T-helper 17 cell (primary cell): ENCODE data around the gene C1QTNF9. TPM values are rescaled to one million over a fixed set of nuclear protein-coding genes. Genes with fewer than 3 reads are reported as not detected.

ENCODE experiments used
- ATAC-seq: fragments of 150-1000 bp; cut with Tn5 transposase; 2 replicates; pipeline ENCODE4 v1.10.0; 2021; ENCODE audit warnings: mild to moderate bottlenecking, moderate library complexity
- DNase-seq, 3 donors: peaks; one replicate each; pipeline versions ENCODE4 v3.0.0 to v3.0.0-alpha.2; 2020 to 2021
- H3K9me3 ChIP-seq: one replicate; pipeline ENCODE4 v1.7.0; 2013; ENCODE audit warnings: low read length, mild to moderate bottlenecking; ENCODE audit not compliant: control insufficient read depth, poor library complexity, severe bottlenecking
- H3K27ac Mint-ChIP-seq: one replicate; pipeline ENCODE4 v1.8.0; 2022; ENCODE audit warnings: mild to moderate bottlenecking, moderate library complexity, mixed read lengths
- H3K27me3 Mint-ChIP-seq: one replicate; pipeline ENCODE4 v1.8.0; 2022; ENCODE audit warnings: mixed read lengths
- H3K36me3 Mint-ChIP-seq: one replicate; pipeline ENCODE4 v1.8.0; 2022; ENCODE audit warnings: low read depth, mixed read lengths
- H3K4me1 Mint-ChIP-seq: one replicate; pipeline ENCODE4 v1.8.0; 2022; ENCODE audit warnings: mild to moderate bottlenecking, mixed read lengths
- H3K4me3 Mint-ChIP-seq: one replicate; pipeline ENCODE4 v1.8.0; 2022; ENCODE audit warnings: mild to moderate bottlenecking, moderate library complexity, mixed read lengths
- total RNA-seq, 4 donors: library from RNA in 2 of 4; stranded (reverse) in 2 of 4; gene quantifications; one replicate each; pipeline ENCODE4 v1.2.3 and lab custom pipeline; 2022 to 2026

C1QTNF9 gene
- total RNA-seq, 2 donors from 2014 or later = not detected

DNA sequence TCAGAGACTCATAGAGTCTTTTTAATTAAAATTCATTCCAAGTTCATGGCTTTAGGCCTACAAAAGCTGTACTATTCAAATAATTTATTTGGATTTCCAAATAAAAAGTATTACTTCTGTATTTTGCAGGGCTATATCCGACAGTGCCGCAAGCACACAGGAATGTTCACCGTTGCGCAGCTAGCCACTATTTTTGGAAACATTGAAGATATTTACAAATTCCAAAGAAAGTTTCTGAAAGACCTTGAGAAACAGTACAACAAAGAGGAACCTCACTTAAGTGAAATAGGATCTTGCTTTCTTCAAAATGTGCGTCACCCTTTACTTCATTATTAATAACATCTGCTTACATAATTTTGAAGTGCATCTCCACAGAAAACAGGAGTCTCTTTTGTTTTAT, 20.5 kb upstream of the C1QTNF9 start:
- Mint-ChIP-seq H3K27ac (no peak overlapping the region), H3K36me3 (peaks cover 10% of the 10 kb centered on the region), H3K4me3 (no peak overlapping the region), H3K4me1 (peaks cover 2% of the 10 kb centered on the region), H3K27me3 (no peaks in the 10 kb centered on the region)
- no peaks in the 10 kb centered on the region for H3K9me3 ChIP-seq
- ATAC-seq = no peak
- DNase-seq = no peak

DNA sequence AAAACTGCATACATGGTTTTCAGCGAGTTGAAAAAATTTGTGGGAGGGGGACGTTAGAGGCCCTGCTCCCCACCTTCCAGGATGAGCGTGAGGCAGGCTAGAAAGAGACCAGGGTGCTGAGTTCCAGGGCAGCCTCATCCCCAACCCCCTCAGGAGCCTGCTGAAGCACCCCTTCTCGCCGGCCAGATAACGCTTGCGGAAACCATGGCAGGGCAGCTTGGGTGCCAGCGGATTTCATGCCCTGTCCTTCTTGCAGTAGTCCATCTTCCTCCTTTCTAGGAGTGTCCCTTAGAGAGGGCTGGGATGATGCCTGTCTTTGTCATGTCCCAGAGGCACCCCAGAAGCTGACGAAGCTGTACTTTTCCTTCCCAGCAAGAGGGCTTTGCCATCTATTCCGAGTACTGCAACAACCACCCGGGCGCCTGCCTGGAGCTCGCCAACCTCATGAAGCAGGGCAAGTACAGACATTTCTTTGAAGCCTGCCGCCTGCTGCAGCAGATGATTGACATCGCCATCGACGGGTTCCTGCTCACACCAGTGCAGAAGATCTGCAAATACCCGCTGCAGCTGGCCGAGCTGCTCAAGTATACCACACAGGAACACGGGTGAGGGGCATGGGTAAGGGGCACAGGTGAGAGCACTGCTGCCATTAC, 19.0 kb upstream of the C1QTNF9 start:
- Mint-ChIP-seq H3K4me1 (peaks cover 4% of the 10 kb centered on the region), H3K4me3 (no peak overlapping the region), H3K36me3 (peaks cover 8% of the 10 kb centered on the region), H3K27me3 (no peaks in the 10 kb centered on the region), H3K27ac (no peak overlapping the region)
- H3K9me3 ChIP-seq = no peaks in the 10 kb centered on the region
- ATAC-seq (no peak), DNase-seq (no peak)

DNA sequence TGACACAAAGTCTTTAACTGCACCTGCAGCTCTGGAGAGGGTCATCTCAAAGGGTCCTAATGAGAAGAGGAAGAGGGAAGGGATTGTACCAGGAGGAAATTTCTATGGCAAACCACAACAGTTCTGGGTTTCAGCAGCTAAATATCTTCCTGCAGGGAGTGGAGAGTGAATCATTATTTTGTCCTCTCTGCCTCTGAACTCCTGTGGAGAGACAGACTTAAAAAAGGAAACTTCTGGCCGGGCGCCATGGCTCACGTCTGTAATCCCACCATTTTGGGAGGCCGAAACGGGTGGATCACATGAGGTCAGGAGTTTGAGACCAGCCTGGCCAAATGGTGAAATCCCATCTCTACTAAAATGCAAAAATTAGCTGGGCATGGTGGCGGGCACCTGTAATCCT, 16.9 kb upstream of the C1QTNF9 start:
- peaks cover 6% of the 10 kb centered on the region for H3K4me1 Mint-ChIP-seq
- peaks cover 12% of the 10 kb centered on the region for H3K36me3 Mint-ChIP-seq
- no peak overlapping the region for H3K4me3 Mint-ChIP-seq
- H3K27me3 Mint-ChIP-seq = no peaks in the 10 kb centered on the region
- no peak for ATAC-seq
- no peaks in the 10 kb centered on the region for H3K9me3 ChIP-seq
- H3K27ac Mint-ChIP-seq = peak overlapping the region; percentile 90
- DNase-seq = no peak

DNA sequence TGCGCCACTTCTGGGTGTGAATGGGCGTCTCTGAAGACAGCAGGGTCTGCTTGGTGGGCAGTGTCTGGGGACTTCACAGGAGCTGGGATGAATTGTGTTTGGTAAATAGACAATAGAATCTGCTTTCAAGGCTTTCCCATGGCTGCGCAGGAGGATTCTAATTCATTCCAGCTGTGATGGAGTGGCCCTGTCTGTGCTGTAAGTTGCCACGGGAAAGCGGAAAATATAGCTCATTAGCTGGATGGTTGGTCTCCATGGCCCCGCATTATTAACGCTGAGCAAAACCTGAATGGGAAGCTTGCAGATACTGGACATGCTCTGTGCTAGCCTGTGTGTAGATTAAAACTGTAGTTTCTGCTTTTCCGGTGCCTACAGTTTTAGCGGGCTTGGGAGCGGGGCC, 15.6 kb upstream of the C1QTNF9 start:
- Mint-ChIP-seq H3K4me3 (no peak overlapping the region), H3K4me1 (peaks cover 6% of the 10 kb centered on the region), H3K27ac (peak overlapping the region; percentile 9), H3K36me3 (peaks cover 16% of the 10 kb centered on the region), H3K27me3 (no peaks in the 10 kb centered on the region)
- no peak for DNase-seq
- ATAC-seq = no peak
- no peaks in the 10 kb centered on the region for H3K9me3 ChIP-seq

DNA sequence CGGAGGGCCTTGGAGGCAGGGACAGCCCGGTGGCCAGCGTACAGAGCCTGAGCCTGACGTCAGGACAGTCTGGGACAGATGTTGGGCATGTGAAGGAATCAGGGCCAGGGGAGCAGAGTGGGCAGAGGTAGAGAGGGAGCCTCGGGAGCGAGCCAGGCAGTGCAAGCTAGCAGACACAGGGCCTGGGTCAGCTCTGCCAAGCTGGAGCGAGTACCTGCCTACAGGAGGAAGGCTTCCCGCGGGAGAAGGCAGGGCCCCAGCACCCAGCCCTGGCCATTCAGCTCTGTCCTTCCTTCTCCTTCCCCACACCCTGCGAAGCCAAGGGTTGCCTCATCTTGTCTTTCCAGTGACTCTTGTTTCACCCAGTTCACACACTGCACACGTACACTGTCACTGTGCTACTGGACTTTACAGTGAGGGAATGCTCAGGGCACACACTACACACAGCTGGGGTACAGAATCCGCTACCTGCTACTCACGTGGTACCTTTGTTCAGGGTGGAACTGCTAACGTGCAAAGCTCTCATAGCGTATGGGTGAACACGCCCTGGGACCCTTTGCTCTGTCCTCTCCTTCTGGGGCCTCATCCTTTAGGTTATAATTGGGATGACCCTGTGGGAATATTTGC, 9.8 kb upstream of the C1QTNF9 start:
- H3K9me3 ChIP-seq = no peaks in the 10 kb centered on the region
- H3K27me3 Mint-ChIP-seq = no peaks in the 10 kb centered on the region
- H3K4me1 Mint-ChIP-seq = peaks cover 4% of the 10 kb centered on the region
- H3K27ac Mint-ChIP-seq = peak overlapping the region; percentile 57
- no peak overlapping the region for H3K4me3 Mint-ChIP-seq
- H3K36me3 Mint-ChIP-seq = peaks cover 10% of the 10 kb centered on the region
- DNase-seq (no peak), ATAC-seq (no peak)

DNA sequence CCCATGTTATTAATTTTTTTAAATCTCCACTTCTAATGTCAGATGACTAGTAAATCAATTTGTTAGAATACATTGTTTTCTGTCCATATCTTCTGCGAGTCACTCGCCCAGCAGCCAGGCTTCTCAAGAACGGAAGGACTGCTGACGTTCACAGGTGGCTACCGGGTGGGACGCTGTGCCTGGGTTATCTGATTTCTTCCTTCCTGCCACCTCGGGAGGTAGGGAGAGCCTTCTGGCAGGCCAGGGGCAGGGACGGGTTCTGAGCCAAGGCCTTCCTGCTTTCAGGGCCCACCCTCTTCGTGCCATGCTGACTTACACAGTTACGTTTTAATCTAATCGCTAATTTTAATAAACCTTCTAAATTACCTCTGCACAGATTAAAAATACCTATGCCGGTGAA, 7.9 kb upstream of the C1QTNF9 start:
- H3K27ac Mint-ChIP-seq = peak overlapping the region; percentile 57

DNA sequence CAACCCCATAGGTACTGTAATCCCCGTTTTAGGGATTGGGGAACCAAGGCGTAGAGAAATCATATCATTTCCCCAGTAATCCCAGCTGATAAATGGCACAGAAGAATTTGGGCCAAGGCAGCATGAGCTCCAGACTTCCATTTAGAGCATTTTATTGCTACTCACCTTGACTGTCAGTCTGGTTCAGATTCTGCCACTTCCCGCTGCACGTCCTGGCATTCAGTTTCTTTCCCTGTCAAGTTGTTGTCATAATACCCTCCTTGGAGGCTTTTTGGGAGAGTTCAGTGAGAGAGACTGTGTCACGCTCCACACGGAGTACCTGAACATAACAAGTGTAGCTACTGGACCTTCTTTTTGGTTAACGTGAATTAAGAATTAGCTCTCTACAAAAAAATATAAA, 7.5 kb upstream of the C1QTNF9 start:
- DNase-seq (no peak), ATAC-seq (no peak)
- H3K4me3 Mint-ChIP-seq = no peak overlapping the region
- H3K36me3 Mint-ChIP-seq = peaks cover 10% of the 10 kb centered on the region
- H3K27ac Mint-ChIP-seq = no peak overlapping the region
- H3K27me3 Mint-ChIP-seq = no peaks in the 10 kb centered on the region
- H3K9me3 ChIP-seq = no peaks in the 10 kb centered on the region
- peaks cover 2% of the 10 kb centered on the region for H3K4me1 Mint-ChIP-seq

More for the DNA sequence above, 7.9 kb upstream of the C1QTNF9 start:
- H3K4me1 Mint-ChIP-seq = peaks cover 4% of the 10 kb centered on the region
- DNase-seq (no peak), ATAC-seq (no peak)
- no peaks in the 10 kb centered on the region for H3K9me3 ChIP-seq
- H3K27me3 Mint-ChIP-seq = no peaks in the 10 kb centered on the region
- peaks cover 10% of the 10 kb centered on the region for H3K36me3 Mint-ChIP-seq
- no peak overlapping the region for H3K4me3 Mint-ChIP-seq

DNA sequence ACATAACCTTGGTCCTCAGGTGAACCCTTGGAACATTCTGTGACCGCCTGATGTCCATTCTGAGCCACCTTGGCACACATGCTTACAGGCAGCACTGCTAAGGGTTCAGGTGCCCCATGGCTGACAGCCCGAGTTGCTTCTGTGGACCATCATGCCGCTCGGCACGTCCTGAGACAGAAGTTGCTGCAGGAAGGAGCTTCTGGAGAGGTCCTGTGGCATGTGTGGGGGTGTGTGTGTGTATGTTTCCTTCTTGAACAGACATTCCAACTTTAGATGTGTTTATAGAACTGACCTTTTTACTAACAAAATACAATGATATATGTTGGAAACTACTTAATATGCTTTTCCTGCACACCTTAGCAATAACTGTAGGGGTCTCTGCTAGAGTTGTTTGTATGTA, 4.8 kb upstream of the C1QTNF9 start:
- Mint-ChIP-seq H3K4me3 (no peak overlapping the region), H3K27me3 (no peaks in the 10 kb centered on the region), H3K27ac (peak overlapping the region; percentile 9), H3K4me1 (peaks cover 4% of the 10 kb centered on the region), H3K36me3 (peaks cover 3% of the 10 kb centered on the region)
- DNase-seq = no peak
- H3K9me3 ChIP-seq = no peaks in the 10 kb centered on the region
- ATAC-seq = no peak

DNA sequence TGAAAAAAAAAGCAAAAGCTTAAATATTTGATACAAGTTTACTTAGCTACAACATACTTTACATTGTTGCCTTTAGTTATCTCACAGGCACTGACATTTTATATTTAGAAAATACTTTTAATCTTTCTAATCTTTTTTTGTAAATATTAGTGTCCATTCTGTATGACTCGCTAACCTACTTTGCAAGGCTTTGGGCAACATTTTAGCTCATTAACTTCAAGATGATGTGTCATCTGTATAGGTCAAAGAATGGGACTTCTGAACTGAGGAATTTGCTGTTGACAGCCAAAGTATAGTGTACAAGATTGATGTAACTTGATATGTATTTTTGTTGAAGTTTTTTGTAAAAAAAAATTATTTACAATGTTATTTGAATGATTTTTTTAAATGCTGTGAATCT, 2.7 kb upstream of the C1QTNF9 start:
- H3K27ac Mint-ChIP-seq = peak overlapping the region; percentile 60
- no peak for DNase-seq
- peaks cover 3% of the 10 kb centered on the region for H3K36me3 Mint-ChIP-seq
- H3K4me1 Mint-ChIP-seq = peaks cover 4% of the 10 kb centered on the region
- H3K4me3 Mint-ChIP-seq = no peak overlapping the region
- H3K9me3 ChIP-seq = no peaks in the 10 kb centered on the region
- no peak for ATAC-seq
- H3K27me3 Mint-ChIP-seq = no peaks in the 10 kb centered on the region

DNA sequence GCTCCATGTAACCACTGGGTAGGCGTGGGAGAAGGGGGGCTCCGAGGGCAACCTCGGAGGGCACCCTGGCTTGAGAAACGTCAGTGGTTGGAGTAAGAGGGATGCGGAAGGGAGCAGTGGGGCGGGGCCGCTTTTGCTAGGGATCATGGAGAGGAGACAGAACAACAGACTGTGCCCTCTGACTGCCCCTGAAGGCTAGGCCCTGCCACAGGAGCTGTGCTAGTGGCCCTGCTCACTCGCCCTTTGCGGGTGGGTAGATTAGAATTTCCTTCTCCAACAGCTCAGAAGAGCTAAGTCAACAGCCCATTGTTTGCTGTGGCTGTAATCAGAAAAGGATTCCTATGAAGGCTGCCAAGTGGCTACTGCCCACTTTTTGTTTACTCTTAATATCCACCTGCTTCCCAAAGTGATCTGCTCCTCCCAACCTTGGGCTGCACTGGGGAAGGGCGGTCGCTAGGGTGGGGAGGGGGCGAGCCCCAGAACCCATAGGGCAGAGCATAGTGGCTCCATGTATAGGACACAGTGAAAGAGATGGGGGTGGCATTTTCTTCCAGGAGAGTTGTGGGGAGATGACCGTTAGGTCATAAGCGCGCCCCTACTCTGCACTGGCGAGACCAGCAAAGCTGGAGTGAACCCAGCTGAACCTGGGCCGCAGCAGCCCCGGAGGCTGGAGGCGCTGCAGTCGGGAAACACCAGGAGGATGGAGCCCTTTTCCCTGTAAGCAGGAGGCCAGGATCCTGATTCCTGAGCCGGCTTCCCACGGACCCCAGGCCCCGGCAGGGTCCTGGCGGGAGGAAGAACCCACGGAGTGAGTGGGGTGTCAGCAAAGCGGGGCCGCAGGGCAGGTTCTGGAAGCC, 1.9 kb upstream of the C1QTNF9 start:
- DNase-seq (no peak), ATAC-seq (peak; percentile 32)
- Mint-ChIP-seq H3K36me3 (peaks cover 3% of the 10 kb centered on the region), H3K4me1 (peaks cover 4% of the 10 kb centered on the region), H3K4me3 (peak overlapping the region; percentile 60), H3K27me3 (no peaks in the 10 kb centered on the region), H3K27ac (peak overlapping the region; percentile 60)
- H3K9me3 ChIP-seq = no peaks in the 10 kb centered on the region

DNA sequence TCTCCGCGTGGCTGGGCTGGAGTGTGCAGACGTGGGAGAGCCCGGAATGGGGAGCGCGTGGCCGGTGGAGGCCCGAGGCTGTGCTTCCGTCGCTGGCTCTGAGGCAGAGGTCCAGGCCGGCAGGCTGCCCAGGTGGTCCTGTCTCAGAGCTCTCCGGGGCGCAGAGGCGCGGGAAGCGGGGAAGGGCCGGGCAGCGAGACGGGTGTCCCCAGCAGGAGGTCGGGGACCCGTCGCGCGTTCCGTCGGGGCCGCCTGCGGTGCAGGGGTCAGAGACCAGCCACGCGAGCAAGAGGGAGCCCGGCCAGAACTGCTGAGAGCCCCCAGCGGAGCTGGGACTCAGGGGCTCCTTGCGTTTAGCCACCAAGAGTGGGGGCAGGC, 1.3 kb upstream of the C1QTNF9 start:
- peak; percentile 13 for ATAC-seq

DNA sequence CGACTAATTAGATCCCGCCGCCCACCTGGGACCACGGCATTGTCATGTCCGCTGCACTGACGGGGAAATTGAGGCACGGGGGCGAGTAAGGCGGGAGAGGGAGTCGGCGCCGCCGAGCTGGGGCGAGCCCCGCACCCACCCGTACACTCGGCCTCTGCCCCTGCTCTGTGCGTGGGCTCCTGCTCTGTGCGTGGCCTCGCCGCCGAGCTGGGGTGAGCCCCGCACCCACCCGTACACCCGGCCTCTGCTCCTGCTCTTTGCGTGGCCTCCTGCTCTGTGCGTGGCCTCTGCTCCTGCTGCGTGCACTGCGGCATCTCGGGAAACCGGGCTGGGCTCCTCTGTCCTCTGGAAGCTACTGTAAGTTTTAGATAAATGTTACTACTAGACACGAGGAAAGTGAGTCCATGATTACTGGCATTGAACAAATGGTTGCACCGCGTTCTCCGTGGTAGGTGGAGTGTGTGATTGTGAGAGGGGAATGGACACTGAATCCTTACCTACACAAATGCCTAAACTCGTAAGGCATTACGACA, 826 bp upstream of the C1QTNF9 start:
- H3K36me3 Mint-ChIP-seq = peaks cover 3% of the 10 kb centered on the region
- H3K9me3 ChIP-seq = no peaks in the 10 kb centered on the region
- DNase-seq (no peak), ATAC-seq (peak; percentile 40)
- peaks cover 4% of the 10 kb centered on the region for H3K4me1 Mint-ChIP-seq
- peak overlapping the region; percentile 71 for H3K4me3 Mint-ChIP-seq
- no peak overlapping the region for H3K27ac Mint-ChIP-seq
- no peaks in the 10 kb centered on the region for H3K27me3 Mint-ChIP-seq

More for the DNA sequence above, 1.3 kb upstream of the C1QTNF9 start:
- no peaks in the 10 kb centered on the region for H3K27me3 Mint-ChIP-seq
- H3K4me1 Mint-ChIP-seq = peaks cover 4% of the 10 kb centered on the region
- peak overlapping the region; percentile 60 for H3K27ac Mint-ChIP-seq
- DNase-seq = no peak
- H3K9me3 ChIP-seq = no peaks in the 10 kb centered on the region
- peak overlapping the region; percentile 60 for H3K4me3 Mint-ChIP-seq
- H3K36me3 Mint-ChIP-seq = peaks cover 3% of the 10 kb centered on the region

DNA sequence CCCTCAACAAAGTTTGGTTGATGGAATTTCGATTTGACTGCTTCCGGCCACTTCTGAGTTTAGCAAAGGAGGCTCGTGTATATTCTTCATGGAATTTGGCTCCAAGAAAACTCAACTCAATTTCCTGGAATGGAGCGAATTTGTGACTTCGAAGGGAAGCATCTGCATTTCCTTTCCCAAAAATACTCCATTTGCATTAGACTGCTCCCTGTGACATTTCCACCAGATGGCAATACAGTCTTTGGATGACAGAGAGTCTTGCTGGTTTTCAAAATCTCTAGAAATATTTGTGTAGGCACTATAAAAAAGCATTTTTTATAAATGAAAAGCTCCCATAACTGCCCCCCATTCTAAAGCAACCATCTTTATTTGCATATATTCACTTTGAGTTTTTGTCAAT, 4.1 kb downstream of the C1QTNF9 start:
- no peak overlapping the region for H3K27ac Mint-ChIP-seq
- DNase-seq (no peak), ATAC-seq (no peak)
- no peaks in the 10 kb centered on the region for H3K27me3 Mint-ChIP-seq
- no peaks in the 10 kb centered on the region for H3K9me3 ChIP-seq
- no peaks in the 10 kb centered on the region for H3K36me3 Mint-ChIP-seq
- peaks cover 6% of the 10 kb centered on the region for H3K4me1 Mint-ChIP-seq
- no peak overlapping the region for H3K4me3 Mint-ChIP-seq
